OCI-LY7 (cell line): ENCODE results near the gene FBXO5. TPM values are rescaled to one million over a fixed set of nuclear protein-coding genes. Genes with fewer than 3 reads are reported as not detected.

ENCODE experiments used
- BruUV-seq: library from RNA; stranded (reverse); fragments of 400-500 nt; replicated peaks from 2 replicates; lab custom pipeline; 2021; lab: Mats Ljungman, UMichigan
- CTCF ChIA-PET: fragments of 300-600 bp; sonication (Branson Sonifier 250); formaldehyde crosslinking; loops from one replicate; lab custom pipeline; 2022; ENCODE audit warnings: antibody characterized with exemption; ENCODE audit not compliant: unreplicated experiment; lab: Charles Lee
- POLR2A ChIA-PET: fragments of 300-600 bp; sonication (Branson Sonifier 250); formaldehyde crosslinking; loops from one replicate; lab custom pipeline; 2022; ENCODE audit warnings: antibody characterized with exemption; lab: Charles Lee
- DNase-seq: peaks from one replicate; pipeline ENCODE4 v3.0.0-alpha.2; 2015; ENCODE audit warnings: low spot score
- H2AFZ ChIP-seq: fragments of 200-600 bp; sonication (generic), shearing (Covaris generic); 2 replicates; pipeline ENCODE4 v1.6.1; 2014; ENCODE audit warnings: mild to moderate bottlenecking, antibody characterized with exemption, low read length, moderate library complexity
- H3K27ac ChIP-seq: fragments of 200-600 bp; sonication (generic); 2 replicates; pipeline ENCODE4 v1.5.1; 2014; ENCODE audit warnings: mixed run types, low read depth, mild to moderate bottlenecking, moderate library complexity, low read length, inconsistent platforms; ENCODE audit not compliant: poor library complexity, severe bottlenecking
- H3K36me3 ChIP-seq: fragments of 200-600 bp; sonication (generic); 2 replicates; pipeline ENCODE4 v1.6.1; 2014; ENCODE audit warnings: mild to moderate bottlenecking, antibody characterized with exemption, low read length, moderate library complexity, mixed read lengths; ENCODE audit not compliant: insufficient read depth
- H3K4me1 ChIP-seq: fragments of 200-600 bp; sonication (generic); 2 replicates; pipeline ENCODE4 v1.5.1; 2014; ENCODE audit warnings: mild to moderate bottlenecking, low read length; ENCODE audit not compliant: insufficient read depth, poor library complexity, severe bottlenecking
- H3K4me2 ChIP-seq: fragments of 200-600 bp; sonication (generic); 2 replicates; pipeline ENCODE4 v1.6.1; 2014; ENCODE audit warnings: mild to moderate bottlenecking, low read length
- H3K4me3 ChIP-seq: fragments of 200-600 bp; sonication (generic); 2 replicates; pipeline ENCODE4 v1.5.1; 2014; ENCODE audit warnings: mild to moderate bottlenecking, low read depth, low read length; ENCODE audit not compliant: poor library complexity, severe bottlenecking
- H3K79me2 ChIP-seq: fragments of 200-600 bp; sonication (generic); 2 replicates; pipeline ENCODE4 v1.6.1; 2016; ENCODE audit warnings: low read depth, mild to moderate bottlenecking, low read length, moderate library complexity, mixed read lengths; ENCODE audit not compliant: insufficient read depth
- H3K9me2 ChIP-seq: fragments of 200-600 bp; sonication (generic); 2 replicates; pipeline ENCODE4 v1.6.1; 2016; ENCODE audit warnings: mild to moderate bottlenecking, low read length, mixed read lengths; ENCODE audit not compliant: insufficient read depth
- H3K9me3 ChIP-seq: fragments of 200-600 bp; sonication (generic); 2 replicates; pipeline ENCODE4 v1.6.1; 2014; ENCODE audit warnings: mild to moderate bottlenecking, mixed run types, low read length, mixed read lengths
- H4K20me1 ChIP-seq: fragments of 200-600 bp; sonication (generic); 2 replicates; pipeline ENCODE4 v1.6.1; 2014; ENCODE audit warnings: mild to moderate bottlenecking, antibody characterized with exemption, low read length, moderate library complexity, mixed read lengths; ENCODE audit not compliant: insufficient read depth
- CTCF ChIP-seq: fragments of 200-600 bp; sonication (generic); conservative IDR thresholded peaks from 2 replicates; pipeline ENCODE4 v1.5.1; 2014; ENCODE audit warnings: mild to moderate bottlenecking, antibody characterized with exemption, low read length, moderate library complexity, mixed read lengths
- EZH2phosphoT487 ChIP-seq: fragments of 200-600 bp; sonication (generic); IDR thresholded peaks from 2 replicates; pipeline ENCODE4 v1.6.1; 2018; ENCODE audit warnings: low read depth, borderline replicate concordance, mild to moderate bottlenecking, mixed run types, antibody characterized with exemption, low read length, moderate library complexity, mixed read lengths
- intact Hi-C: fragments of 100-400 bp; cut with micrococcal nuclease; formaldehyde crosslinking; loops from one replicate; pipeline ENCODE4 v1.10.0; 2022; ENCODE audit not compliant: unreplicated experiment
- total RNA-seq, 2 experiments: library from RNA; depleted of rRNA in 1 of 2; stranded (reverse); fragments of >200 nt in 1 of 2; shearing (Covaris generic) in 1 of 2; gene quantifications; 2 replicates each; pipeline ENCODE4 v1.2.3, GENCODE V29; 2014 to 2022

Gene FBXO5
- total RNA-seq, 2 experiments from 2014 or later, result 53.2 to 68.0 TPM

- no peak overlapping the region for H2AFZ ChIP-seq
- ChIA-PET POLR2A (no interaction called here), CTCF (no interaction called here)
- no peak overlapping the region for H3K4me2 ChIP-seq
- no peak overlapping the region for H3K27ac ChIP-seq
- no peaks in the 10 kb centered on the region for H3K79me2 ChIP-seq
- DNase-seq, result no peak
- no peak for TF ChIP-seq CTCF
- no peak for TF ChIP-seq EZH2phosphoT487
- no peaks in the 10 kb centered on the region for H3K4me1 ChIP-seq
- H3K9me2 ChIP-seq, result no peaks in the 10 kb centered on the region
- no peaks in the 10 kb centered on the region for H4K20me1 ChIP-seq
- BruUV-seq, result no TSS peak
- H3K9me3 ChIP-seq, result no peaks in the 10 kb centered on the region
- H3K36me3 ChIP-seq, result no peaks in the 10 kb centered on the region
- no peak overlapping the region for H3K4me3 ChIP-seq
- intact Hi-C loops, result no loop called here
These were observed 35.5 kb upstream of the FBXO5 start for GRCh38 chr6:153018355-153018754.

- H3K36me3 ChIP-seq, result no peaks in the 10 kb centered on the region
- H3K79me2 ChIP-seq, result no peaks in the 10 kb centered on the region
- H3K27ac ChIP-seq, result no peak overlapping the region
- BruUV-seq, result no TSS peak
- no peak for DNase-seq
- intact Hi-C loops, result no loop called here
- no peak overlapping the region for H3K4me2 ChIP-seq
- no peak for TF ChIP-seq CTCF
- H2AFZ ChIP-seq, result no peak overlapping the region
- no peaks in the 10 kb centered on the region for H3K4me1 ChIP-seq
- H3K9me2 ChIP-seq, result no peaks in the 10 kb centered on the region
- POLR2A ChIA-PET, result no interaction called here
- CTCF ChIA-PET, result no interaction called here
- H4K20me1 ChIP-seq, result no peaks in the 10 kb centered on the region
- no peaks in the 10 kb centered on the region for H3K9me3 ChIP-seq
- no peak overlapping the region for H3K4me3 ChIP-seq
These were observed 34.0 kb upstream of the FBXO5 start for GRCh38 chr6:153016846-153017245.

- no peaks in the 10 kb centered on the region for H3K36me3 ChIP-seq
- no peak overlapping the region for H3K4me3 ChIP-seq
- ChIA-PET POLR2A (interaction anchor here (0.7 kb wide), 1 partner anchor 884 kb away, joined by 4 read pairs; no protein-coding TSS in a partner anchor), CTCF (no interaction called here)
- H3K4me1 ChIP-seq, result no peaks in the 10 kb centered on the region
- intact Hi-C loops, result no loop called here
- TF ChIP-seq CTCF (no peak), EZH2phosphoT487 (no peak)
- no peak overlapping the region for H2AFZ ChIP-seq
- no peak overlapping the region for H3K4me2 ChIP-seq
- H4K20me1 ChIP-seq, result no peaks in the 10 kb centered on the region
- H3K79me2 ChIP-seq, result no peaks in the 10 kb centered on the region
- H3K9me3 ChIP-seq, result no peaks in the 10 kb centered on the region; the same call in 1 of the 2 replicates
- no peaks in the 10 kb centered on the region for H3K9me2 ChIP-seq
- DNase-seq, result no peak
- no TSS peak for BruUV-seq
- no peak overlapping the region for H3K27ac ChIP-seq
These were observed 32.3 kb upstream of the FBXO5 start for GRCh38 chr6:153015094-153015640.
